HG03432 (cell line): ENCODE results near the gene NEDD8.
A peak's percentile ranks its signal among the peaks of the same experiment; 100 is the strongest.

Source experiments
- ATAC-seq: cut with Tn5 transposase; IDR thresholded peaks from one replicate; pipeline ENCODE4 v1.9.1; 2021; ENCODE audit warnings: mild to moderate bottlenecking, moderate library complexity; ENCODE audit not compliant: unreplicated experiment

NEDD8 gene

DNA sequence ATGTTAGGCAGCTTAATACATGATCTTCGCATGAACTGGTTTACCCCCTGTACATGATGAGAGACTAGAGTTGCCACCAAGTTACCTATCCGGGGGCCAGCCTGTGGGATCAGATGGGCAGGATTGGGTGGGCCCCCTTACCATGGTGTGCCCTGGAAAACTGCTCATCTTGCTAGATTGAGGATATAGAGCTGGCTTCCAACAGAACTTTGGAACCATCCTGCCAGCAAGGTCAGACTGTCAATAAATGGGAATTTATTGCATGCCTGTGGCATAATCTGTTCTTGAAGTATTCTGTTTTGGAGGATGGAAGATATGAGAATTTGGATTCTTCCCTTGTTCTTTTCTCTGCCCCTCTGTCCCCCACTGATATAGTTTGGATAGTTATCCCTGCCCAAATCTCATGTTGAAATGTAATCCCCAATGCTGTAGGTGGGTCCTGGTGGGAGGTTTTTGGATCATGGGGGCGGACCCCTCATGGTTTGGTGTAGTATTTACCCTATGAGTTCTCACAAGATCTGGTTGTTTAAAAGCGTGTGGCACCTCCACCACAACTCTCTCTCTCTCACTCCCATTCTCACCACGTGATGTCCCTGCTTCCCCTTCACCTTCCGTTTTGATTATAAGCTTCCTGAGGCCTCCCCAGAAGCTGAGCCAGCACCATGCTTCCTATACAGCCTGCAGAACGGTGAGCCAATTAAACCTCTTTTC lies 33.2 kb downstream of the NEDD8 start:
- ATAC-seq, result no peak

DNA sequence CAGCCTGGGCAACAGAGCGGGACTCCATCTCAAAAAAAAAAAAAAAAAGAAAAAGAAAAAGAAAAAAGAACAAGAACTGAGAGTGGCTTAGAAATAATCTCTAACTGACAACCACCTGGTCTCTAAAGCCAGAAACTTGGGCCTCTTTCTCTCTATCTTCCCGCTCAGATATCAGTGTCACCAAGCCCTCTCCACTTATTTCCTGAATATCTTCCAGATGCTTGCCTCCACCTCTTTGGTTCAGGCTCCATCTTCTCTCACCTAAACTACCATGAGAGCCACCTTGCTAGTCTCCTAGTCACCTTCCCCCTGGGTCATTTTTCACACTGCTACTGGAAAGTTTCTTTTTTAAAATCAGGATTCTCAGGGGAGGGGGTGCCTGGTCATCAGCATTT lies 35.1 kb downstream of the NEDD8 start:
- ATAC-seq, result no peak

DNA sequence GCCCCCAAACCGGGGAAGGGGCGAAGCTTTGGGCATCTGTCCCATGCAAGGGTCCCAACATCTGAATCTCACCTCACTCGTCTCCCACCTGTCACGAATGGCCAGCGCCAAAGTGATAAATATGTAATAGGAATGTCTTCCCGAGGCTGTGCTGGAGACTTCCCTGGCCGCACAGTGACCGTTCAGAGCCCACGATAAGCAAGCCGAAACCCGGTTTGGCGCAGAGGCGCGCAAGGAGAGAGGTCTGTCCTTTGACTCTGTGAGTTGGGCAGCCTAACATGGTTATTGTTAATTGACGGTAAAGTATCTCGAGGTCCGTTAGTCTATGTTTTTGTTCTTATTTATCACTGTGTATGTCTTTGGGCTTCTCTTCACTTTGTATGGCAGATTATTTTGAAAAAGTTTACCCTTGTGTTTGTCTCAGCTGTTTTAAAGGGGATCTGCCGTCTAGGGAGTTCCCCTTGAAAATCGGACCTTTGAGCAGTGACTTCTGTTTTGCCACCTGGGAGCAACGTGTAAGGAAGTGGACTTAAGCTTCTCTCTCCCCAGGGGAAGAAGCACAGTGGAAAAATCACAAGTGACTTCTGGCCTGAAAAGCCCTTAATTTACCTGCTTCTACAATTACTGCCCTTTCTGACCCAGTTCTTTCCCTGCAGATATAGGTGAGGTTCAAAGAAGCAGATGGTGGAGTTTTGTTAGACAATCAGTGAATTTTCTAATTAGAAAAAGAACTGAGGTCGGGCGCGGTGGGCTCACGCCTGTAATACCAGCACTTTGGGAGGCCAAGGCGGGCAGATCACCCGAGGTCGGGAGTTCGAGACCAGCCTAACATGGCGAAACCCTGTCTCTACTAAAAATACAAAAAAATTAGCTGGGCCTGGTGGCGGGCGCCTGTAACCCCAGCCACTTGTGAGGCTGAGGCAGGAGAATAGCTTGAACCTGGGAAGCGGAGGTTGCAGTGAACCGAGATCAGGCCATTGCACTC lies 35.8 kb downstream of the NEDD8 start:
- peak; percentile 25 for ATAC-seq

DNA sequence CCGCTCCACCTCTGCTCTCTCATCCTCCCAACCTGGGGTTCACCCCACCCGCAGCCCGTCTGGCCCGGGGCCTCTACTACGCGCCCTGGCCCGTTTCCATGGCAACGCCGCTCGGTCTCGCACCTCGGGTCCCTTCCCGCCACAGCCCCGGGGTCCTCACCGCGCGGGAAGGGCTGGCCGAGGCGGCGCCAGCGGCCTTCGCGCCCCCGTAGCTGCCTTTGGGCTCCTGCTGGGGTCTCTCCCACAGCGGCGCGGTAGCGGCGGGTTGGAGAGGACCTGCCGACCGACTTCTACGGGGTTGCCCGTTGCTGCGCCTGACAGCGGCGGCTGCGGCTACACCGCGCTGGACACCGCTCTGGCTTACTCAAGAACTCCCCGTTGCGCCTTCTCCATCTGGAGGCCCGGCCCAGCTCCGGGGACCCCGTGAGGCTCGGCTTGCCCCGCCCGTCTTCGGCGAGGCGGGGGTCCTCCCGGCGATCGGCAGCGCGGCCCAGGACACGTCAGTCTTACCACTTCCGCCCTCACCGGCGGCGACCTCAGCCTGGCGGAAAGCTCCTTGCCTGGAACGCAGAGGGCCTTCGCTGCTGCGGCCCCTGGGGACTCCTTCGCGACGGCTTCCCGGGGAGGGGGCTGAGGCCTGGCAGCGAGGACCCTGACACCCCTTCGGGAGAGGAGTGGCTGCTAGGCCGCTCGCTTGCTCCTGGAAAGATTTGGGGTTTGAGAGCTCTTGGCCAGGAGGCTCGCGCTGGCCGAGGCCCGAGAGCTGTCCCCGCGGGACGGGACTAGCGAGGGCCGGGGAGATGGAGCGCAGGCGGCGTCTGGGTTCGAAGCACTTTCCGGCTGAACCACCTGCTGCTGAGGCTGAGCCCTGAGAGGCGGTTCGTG lies 36.7 kb downstream of the NEDD8 start, which contains the start of gene TM9SF1:
Gene TM9SF1, minus strand, starts transcription at position 256 of the 885 bp plus-strand sequence. CDS start 422 bp downstream, outside the sequence.
- ATAC-seq, result peak; percentile 89

DNA sequence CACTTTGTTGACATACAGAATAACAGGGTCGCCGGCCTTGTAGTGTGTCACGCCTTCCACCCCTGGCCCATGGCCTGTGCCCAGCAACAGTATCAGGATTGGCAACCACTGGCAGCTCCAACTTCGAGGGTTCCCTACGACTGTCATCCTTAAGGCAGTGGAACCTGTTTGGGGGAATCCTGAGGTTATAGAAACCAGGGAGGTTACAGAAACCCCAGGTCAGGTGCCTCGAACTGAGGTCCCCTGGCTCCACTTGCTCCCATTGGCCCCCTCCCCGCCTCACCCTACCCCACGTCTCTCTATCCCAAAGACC lies 37.3 kb downstream of the NEDD8 start:
- ATAC-seq, result no peak

DNA sequence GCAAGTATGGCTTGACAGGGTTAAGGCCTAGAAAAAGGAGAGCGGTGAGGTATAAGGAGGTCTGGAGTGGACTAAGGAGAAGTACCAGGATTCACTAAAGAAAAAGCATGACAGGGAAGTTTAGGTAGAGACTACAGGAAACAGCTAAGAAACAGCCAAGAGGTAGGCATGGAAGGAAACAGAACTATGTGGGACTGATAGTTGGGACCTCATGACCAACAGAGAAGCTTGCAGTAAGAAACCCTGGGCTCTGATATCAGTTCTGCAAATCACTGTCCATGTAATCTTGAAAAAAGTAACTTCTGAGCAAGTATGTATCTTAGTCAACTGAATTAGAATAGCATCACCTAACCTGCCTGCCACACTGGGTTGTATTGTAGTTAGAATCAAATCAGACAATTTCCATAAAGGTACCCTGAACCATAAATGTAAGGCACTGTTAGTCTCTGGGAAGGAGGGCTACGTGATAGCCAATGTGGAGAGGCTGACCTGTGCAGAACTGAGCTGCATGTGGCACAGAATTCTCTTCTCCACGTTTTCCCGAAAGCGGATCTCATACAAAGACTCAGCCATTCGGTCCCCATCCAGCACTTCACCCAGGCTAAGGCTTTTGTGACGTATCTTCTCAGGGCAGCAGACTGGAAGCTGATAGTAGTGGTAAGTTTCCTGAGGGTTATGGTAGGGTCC lies 37.8 kb downstream of the NEDD8 start:
- ATAC-seq, result no peak

DNA sequence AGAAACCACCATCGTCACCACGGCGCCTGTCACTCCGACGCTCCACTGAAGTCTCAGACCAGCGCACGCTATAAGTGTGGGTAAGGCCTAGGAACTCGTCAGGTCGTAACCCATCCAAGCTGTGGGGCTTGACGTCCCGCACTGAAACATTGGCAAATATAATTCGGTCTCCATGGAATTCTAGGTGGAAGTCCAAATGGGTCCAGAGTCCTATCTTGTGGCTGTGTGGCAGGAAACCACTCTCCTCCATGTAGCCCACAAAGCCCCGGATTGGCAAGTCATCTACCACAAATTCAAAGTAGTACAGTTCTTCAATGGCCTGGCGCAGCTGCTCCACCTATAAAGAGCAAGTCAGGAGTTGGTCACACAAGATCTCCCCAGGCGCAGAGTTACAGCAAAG lies 39.2 kb downstream of the NEDD8 start:
- ATAC-seq, result no peak

DNA sequence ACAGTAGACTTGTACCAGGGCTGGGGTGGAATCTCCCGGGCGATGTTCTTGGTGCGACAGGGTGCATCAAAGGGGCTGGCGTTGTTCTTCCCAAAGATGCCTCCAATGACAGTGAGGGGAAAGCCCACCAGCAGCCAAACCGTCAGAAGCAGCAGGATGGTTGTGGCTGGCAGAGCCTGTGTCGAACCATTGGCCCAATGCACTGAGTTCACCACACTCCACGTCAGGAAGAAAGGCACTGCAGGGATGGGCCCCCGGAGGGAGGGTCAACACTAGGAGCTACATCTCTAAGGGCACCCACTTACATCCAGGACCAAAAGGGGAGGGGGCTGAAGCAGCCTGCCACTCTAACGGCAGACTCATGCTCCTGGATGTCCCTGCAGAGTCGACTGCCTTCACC lies 41.8 kb downstream of the NEDD8 start:
- no peak for ATAC-seq

DNA sequence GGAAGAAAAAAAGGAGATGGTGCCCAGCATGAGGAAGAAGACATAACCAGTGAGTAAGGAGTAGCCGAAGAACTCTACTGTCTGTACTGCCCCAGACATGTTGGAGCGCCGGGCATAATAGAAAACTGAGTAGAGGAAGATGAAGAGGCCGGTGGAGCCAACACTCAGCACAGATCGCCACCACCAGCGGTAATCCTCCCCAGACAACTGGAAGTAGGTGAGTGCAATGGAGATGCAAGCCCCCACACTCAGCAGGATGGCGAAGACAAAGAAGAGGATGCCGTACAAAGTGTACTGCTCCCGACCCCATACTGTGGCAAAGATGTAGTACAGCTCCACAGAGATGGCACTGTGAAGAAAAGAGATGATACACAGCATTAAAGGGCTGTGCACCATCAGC lies 42.7 kb downstream of the NEDD8 start:
- no peak for ATAC-seq

DNA sequence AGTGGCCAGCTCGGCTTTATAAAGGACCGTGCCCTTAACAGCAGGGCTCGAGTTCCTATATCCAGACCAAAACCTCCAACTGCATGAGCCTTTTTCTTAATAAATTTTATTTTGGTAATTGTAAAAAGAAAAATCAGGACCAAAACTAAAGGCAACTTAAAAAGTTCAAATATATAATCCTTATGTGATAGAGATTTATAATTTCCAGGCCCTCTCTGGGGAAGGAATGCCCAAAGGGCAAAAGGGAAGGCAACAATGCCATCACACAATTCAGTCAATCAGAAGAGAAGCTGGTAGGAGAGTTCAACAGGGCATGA lies 43.1 kb downstream of the NEDD8 start:
- no peak for ATAC-seq

DNA sequence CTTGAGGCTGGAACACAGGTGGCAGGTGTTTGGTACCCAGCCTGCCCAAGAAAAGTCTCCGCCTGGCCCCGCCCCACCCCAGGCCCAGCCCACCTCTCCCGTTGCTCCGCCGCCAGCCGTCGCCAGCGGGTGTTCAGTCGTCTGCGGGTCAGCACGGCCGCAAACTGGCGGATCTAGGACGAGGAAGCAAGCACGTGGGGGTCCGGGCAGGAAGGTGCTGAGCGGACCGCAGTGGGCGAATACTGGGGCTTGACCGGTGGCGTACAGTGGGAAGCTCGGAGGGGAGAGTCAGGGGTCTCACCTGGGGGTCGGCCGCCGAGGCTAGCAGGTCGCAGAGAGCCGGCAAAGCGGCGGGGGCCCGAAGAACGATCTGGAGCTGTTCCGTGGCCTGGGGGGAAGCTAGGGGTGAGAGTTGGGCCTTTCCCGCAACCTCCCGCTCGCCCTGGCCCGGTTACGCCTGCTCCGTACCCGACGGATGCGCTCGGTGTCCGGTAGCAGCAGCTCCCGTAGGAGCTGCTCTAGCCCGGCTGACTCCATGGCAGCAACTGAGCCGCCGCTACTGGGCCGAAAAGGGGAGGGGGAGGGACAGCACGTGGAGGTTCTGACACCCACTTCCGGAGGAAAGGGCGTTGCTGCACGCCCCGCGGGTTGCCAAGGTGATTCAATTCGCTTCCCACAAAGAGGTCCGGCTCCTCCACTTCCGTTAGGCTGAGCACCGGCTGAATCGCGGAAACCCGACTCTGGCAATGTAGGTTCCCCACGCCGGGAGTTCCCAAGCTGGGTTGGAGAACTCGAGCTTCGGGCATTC lies 43.7 kb downstream of the NEDD8 start, which contains the start of gene IPO4:
Gene IPO4, minus strand, starts transcription at position 566 of the 808 bp plus-strand sequence. Its CDS starts 29 bp downstream, at position 537.
- peak; percentile 94 for ATAC-seq

DNA sequence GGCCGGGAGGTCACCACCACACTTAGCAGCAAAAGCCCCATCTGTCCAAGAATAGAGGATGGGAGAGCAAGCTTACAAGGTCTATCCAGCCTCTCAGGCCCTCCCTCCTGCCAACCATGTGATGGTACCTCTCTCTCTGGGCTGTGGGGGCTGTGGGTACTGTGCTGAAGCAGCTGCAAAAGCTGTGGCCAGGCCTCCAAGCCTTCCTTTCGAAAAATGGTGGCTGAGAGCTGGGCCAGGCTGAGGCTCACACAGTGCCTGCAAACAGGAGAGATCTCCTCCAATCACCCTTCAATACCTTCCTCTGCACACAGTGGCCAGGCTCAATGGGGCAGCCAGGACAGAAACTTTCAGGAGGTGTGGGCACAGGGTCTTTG lies 44.6 kb downstream of the NEDD8 start:
- no peak for ATAC-seq

DNA sequence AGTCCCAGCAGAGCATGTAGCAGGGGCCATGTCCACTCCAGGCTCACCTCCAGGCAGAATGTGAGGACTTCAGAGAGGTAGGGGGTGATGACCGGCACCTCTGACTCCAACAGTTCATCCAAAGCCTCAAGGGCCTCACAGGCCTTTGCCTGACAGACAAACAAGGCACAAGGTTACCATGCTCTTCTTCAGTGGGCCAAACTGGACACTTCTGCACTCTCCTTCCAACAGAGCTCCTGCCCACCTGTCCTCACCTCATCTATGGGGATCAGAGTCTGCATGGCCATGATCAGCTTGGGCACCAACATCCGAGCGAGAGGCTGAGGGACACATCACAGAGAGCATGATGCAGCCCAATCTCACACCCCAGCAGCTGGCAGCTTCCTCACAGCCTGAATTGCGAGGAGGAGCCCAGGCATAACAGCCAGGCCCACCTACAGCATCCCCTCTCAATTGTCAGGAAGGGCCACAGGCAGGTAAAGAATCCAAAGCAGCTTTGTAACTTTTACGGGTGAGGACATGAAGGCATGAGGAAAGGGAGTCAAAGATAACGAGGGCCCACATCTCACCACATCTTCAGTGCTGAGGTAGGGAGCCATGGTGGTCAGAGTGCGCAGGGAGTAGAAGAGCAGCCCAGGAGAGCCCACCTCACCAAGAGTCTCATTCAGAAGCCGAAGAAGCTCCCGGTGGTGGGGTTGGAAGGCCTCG lies 45.2 kb downstream of the NEDD8 start:
- no peak for ATAC-seq

DNA sequence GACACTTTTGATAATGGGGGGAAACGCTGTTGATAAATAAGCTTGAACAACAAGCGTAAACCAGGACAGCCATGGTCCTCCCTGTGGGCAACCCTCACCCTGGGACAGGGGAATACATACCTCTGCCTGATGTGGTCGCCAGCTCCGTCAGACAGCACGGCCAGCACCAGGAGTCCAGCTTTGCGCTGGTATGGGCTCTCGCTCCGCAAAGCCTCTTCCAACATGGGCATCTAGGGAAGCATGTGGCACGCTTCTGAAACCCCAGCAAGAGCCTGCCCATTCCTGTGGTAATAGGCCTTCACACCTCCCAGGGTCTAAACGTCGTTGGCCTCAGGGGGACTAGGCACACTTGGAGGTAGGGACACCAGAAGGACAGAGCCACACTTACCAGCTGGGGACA lies 46.4 kb downstream of the NEDD8 start:
- no peak for ATAC-seq

DNA sequence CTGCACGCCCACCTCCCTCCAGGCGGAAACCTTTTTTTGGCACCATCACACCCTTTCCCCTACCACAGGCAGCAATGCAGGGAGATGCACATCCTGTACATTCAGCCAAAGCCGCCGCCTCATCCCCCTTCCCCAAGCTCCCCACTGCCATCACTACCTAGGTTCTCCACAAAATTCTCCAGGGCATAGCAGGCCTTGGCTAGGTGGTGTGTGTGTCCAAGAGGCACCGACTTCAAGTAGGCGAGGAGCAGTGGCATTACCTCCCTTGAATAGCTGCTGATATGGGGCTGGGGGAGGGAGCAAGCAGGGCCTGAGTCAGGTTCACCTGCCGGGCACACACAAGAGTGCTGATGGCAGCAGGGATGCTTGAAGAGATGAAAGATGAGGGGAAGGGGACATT lies 47.1 kb downstream of the NEDD8 start:
- no peak for ATAC-seq

DNA sequence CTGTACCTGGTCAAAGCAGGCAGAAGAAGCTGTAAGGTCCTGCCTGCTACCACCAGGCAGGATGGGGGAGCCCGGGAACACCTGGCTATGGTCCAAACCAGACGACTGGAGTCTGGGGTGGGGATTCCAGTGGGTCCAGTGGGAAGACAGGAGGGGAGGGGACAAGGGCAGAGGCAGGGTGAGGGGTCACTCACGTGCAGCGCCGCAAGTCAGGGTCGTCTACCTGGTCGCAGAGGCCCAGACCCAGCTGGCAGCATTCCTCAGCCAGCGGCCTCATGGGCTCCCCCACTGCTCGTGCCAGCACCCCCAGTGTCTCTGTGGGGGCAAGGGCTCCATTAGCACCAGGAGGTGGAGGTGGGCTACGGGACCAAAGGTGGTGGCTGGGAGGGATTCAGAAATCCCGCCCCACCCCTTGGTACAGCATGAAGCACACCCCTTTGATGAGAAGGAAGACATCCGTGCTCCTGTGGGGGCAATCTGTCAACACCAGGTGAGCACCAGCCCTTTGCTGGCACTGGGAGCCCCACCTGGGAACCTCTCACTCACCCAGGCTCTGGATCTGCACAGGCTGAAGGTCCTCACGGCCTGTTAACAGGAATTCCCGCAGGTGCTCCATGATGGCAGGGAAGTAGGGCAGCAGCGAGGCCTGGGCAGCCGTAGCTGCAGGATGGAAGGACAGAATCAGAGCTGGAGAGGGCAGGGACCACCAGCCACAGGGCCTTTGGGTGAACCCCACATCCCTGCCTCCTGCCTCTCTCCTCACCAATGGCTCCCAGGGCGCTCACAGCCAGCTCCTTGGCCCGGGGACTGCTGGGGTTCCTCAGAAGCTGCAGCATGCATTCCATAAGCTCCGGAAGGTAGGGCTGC lies 47.8 kb downstream of the NEDD8 start:
- ATAC-seq, result no peak

DNA sequence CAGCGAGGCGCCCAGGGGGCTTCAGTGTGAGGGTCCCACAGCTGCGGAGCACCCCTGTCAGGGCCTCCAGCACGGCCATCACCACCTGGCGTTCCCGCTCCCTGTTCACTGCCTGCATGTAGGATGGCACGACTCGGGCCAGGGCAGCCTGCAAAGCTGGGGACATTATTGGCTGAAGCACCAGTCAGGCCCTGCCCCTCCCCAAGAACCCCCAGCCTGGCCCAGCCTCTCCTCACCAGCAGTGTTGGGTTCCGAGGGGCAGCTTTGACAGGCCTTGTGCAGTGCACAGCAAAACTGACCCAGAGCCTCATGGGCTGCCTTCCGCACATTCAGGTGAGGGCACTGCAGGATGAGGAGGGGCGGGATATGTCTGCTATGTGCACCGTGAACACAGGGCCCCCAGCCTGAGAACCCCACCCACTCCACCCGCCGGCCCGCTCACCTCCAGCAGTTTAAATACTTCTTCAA lies 49.1 kb downstream of the NEDD8 start:
- no peak for ATAC-seq
